Panc1 (cell line): ENCODE data around the gene FOXA3. TPM values are rescaled to one million over a fixed set of nuclear protein-coding genes. Genes with fewer than 3 reads are reported as not detected.

Experiments used
- ATAC-seq: fragments of 200-7000 bp; cut with Tn5 transposase; 2 replicates; pipeline ENCODE4 v1.9.1; 2020; ENCODE audit warnings: mild to moderate bottlenecking, moderate library complexity
- BruUV-seq: library from RNA; stranded (reverse); fragments of 400-500 nt; replicated peaks from 2 replicates; lab custom pipeline; 2021; lab: Mats Ljungman, UMichigan
- CTCF ChIA-PET: fragments of 300-600 bp; sonication (Branson Sonifier 250); formaldehyde crosslinking; loops from one replicate; lab custom pipeline; 2022; ENCODE audit warnings: antibody characterized with exemption; lab: Charles Lee
- POLR2A ChIA-PET: fragments of 300-600 bp; sonication (Branson Sonifier 250); formaldehyde crosslinking; loops from one replicate; lab custom pipeline; 2022; ENCODE audit warnings: antibody characterized with exemption; lab: Charles Lee
- DNase-seq: peaks from one replicate; pipeline ENCODE4 v3.0.0-alpha.2; 2010; ENCODE audit warnings: low read depth, low spot score
- H3K27ac ChIP-seq: 2 replicates; pipeline ENCODE4 v1.5.1; 2011; ENCODE audit warnings: mild to moderate bottlenecking, low read length, inconsistent platforms
- H3K27me3 ChIP-seq: fragments of 200-500 bp; sonication (Bioruptor generic); 2 replicates; pipeline ENCODE4 v1.6.0; 2014; ENCODE audit warnings: low read length, inconsistent platforms; ENCODE audit not compliant: control insufficient read depth, insufficient read depth
- H3K36me3 ChIP-seq: fragments of 200-500 bp; sonication (Bioruptor generic); 2 replicates; pipeline ENCODE4 v1.5.1; 2014; ENCODE audit warnings: inconsistent platforms, mild to moderate bottlenecking, low read length, moderate library complexity; ENCODE audit not compliant: control insufficient read depth, insufficient read depth
- H3K4me1 ChIP-seq: 2 replicates; pipeline ENCODE4 v1.5.1; 2011; ENCODE audit warnings: inconsistent platforms, mild to moderate bottlenecking, low read length, moderate library complexity; ENCODE audit not compliant: control insufficient read depth, insufficient read depth
- H3K4me3 ChIP-seq, 2 experiments: 2 replicates each; pipeline ENCODE4 v1.5.1; 2011 to 2012; ENCODE audit warnings: low read depth in 2 of 2, low read length in 2 of 2, mild to moderate bottlenecking in 2 of 2, inconsistent platforms in 1 of 2, moderate library complexity in 1 of 2
- H3K9me3 ChIP-seq: fragments of 200-500 bp; sonication (Bioruptor generic); 2 replicates; pipeline ENCODE4 v1.5.1; 2014; ENCODE audit warnings: low read depth, mild to moderate bottlenecking, inconsistent platforms, low read length, moderate library complexity; ENCODE audit not compliant: control insufficient read depth, insufficient read depth
- CTCF ChIP-seq: fragments of 450-650 bp; IDR thresholded peaks from 2 replicates; pipeline ENCODE4 v1.5.1; 2017; ENCODE audit warnings: mild to moderate bottlenecking
- POLR2AphosphoS5 ChIP-seq: IDR thresholded peaks from 2 replicates; pipeline ENCODE4 v1.6.1; 2012; ENCODE audit warnings: mild to moderate bottlenecking, low read depth, low read length, moderate library complexity
- REST ChIP-seq, 2 experiments: IDR thresholded peaks; 2 replicates each; pipeline ENCODE4 v1.6.1; 2011 to 2012; ENCODE audit warnings: low read depth in 2 of 2, control low read depth in 1 of 2, low read length in 1 of 2, mild to moderate bottlenecking in 1 of 2, moderate library complexity in 1 of 2; ENCODE audit not compliant: insufficient read depth in 1 of 2
- SIN3A ChIP-seq: IDR thresholded peaks from 2 replicates; pipeline ENCODE4 v1.6.1; 2012; ENCODE audit warnings: low read depth, mild to moderate bottlenecking, low read length, moderate library complexity, borderline replicate concordance; ENCODE audit not compliant: insufficient read depth
- TCF7L2 ChIP-seq: IDR thresholded peaks from 2 replicates; pipeline ENCODE4 v1.6.1; 2011; ENCODE audit warnings: mild to moderate bottlenecking, low read depth, low read length, inconsistent platforms
- in situ Hi-C: cut with HindIII; loops from 2 replicates; pipeline ENCODE4 v1.10.0; 2016; ENCODE audit warnings: low sequenced_read_pairs, low pct_unique_long_range_greater_than_20kb
- intact Hi-C: fragments of 100-400 bp; cut with micrococcal nuclease; formaldehyde crosslinking; loops from one replicate; pipeline ENCODE4 v1.10.0; 2022; ENCODE audit not compliant: unreplicated experiment
- total RNA-seq: library from RNA; stranded (reverse); gene quantifications from one replicate; pipeline ENCODE4 v1.2.1, GENCODE V29; 2021; ENCODE audit not compliant: unreplicated experiment

The FOXA3 gene
- total RNA-seq, 1 experiment from 2014 or later, result 0.26 TPM

- POLR2A ChIA-PET, result no interaction called here
- DNase-seq, result no peak
- no peak for ATAC-seq
- Histone ChIP-seq H3K27ac (no peak overlapping the region), H3K4me1 (no peaks in the 10 kb centered on the region; the same call in 1 of the 2 replicates), H3K27me3 (no peaks in the 10 kb centered on the region), H3K36me3 (no peaks in the 10 kb centered on the region), H3K9me3 (no peaks in the 10 kb centered on the region), H3K4me3 (no peak overlapping the region)
- intact Hi-C loops (no loop called here), in situ Hi-C loops (no loop called here)
- BruUV-seq, result no TSS peak
- CTCF ChIA-PET, result no interaction called here
- TF ChIP-seq REST (IDR thresholded peaks at IDR 0.05; ENCODE audit: insufficient read depth in 1 of 2, low read depth in 2 of 2, low read length in 1 of 2), result no peak
- TF ChIP-seq CTCF, result no peak
- TF ChIP-seq POLR2AphosphoS5, result no peak
- TF ChIP-seq SIN3A, result no peak
- no peak for TF ChIP-seq TCF7L2
These were observed 35.2 kb upstream of the FOXA3 start for GRCh38 chr19:45828945-45829344.

GRCh38 chr19:45834970-45835369, 29.2 kb upstream of the FOXA3 start:
- ATAC-seq, result no peak
- BruUV-seq, result no TSS peak
- intact Hi-C loops (no loop called here), in situ Hi-C loops (no loop called here)
- Histone ChIP-seq H3K4me3 (no peak overlapping the region), H3K4me1 (no peaks in the 10 kb centered on the region), H3K27me3 (no peaks in the 10 kb centered on the region), H3K27ac (no peak overlapping the region), H3K36me3 (peaks cover 3% of the 10 kb centered on the region; the same call in 1 of the 2 replicates), H3K9me3 (no peaks in the 10 kb centered on the region)
- TF ChIP-seq REST (IDR thresholded peaks at IDR 0.05; ENCODE audit: insufficient read depth in 1 of 2, low read depth in 2 of 2, low read length in 1 of 2) (no peak), CTCF (no peak), SIN3A (no peak), POLR2AphosphoS5 (no peak), TCF7L2 (no peak)
- DNase-seq, result no peak
- CTCF ChIA-PET, result no interaction called here
- POLR2A ChIA-PET, result no interaction called here
